ENCODE results near the gene JAML. TPM values are rescaled to one million over a fixed set of nuclear protein-coding genes. Genes with fewer than 3 reads are reported as not detected.

Gene JAML
- total RNA-seq, 1 experiment from 2014 or later = 0.30 TPM

GRCh38 chr11:118170882-118171268 lies 53.9 kb downstream of the JAML start:
- POLR2A ChIA-PET = no interaction called here
- RAD21 ChIA-PET (ENCODE audit: low non-redundant PET in 1 of 2, low total read pairs in 2 of 2, uncharacterized antibody in 2 of 2, unreplicated experiment in 2 of 2) = interaction anchor here (1.1 to 1.6 kb wide), 5 partner anchors 10 to 28 kb away, joined by 3 to 6 read pairs (median 3); no protein-coding TSS in a partner anchor
- no peaks in the 10 kb centered on the region for H3K9me3 ChIP-seq (ENCODE audit: control insufficient read depth in 1 of 2, insufficient read depth in 1 of 2, low read depth in 1 of 2, low read length in 2 of 2)
- H4K20me1 ChIP-seq (ENCODE audit: insufficient read depth) = no peaks in the 10 kb centered on the region
- no peak overlapping the region for H2AFZ ChIP-seq (ENCODE audit: low read depth, low read length, poor library complexity, severe bottlenecking)
- no peak for ATAC-seq
- H3K27me3 ChIP-seq (ENCODE audit: insufficient read depth, low read length) = no peaks in the 10 kb centered on the region
- no peaks in the 10 kb centered on the region for H3K36me3 ChIP-seq (ENCODE audit: control insufficient read depth in 1 of 2, insufficient read depth in 2 of 2, low read length in 2 of 2)
- H3K9ac ChIP-seq (ENCODE audit: low read length) = no peak overlapping the region
- no peaks in the 10 kb centered on the region for H3K79me2 ChIP-seq (ENCODE audit: insufficient read depth, low read length)
- H3K4me1 ChIP-seq (ENCODE audit: control insufficient read depth in 1 of 2, insufficient read depth in 2 of 2, low read length in 2 of 2) = peaks cover 0 to 7% of the 10 kb centered on the region in 2 experiments; a peak in 1 of 4 replicates
- no peak overlapping the region for H3K4me3 ChIP-seq (replicated peaks in 1 of 2; ENCODE audit: low read depth in 1 of 2, low read length in 2 of 2)
- no peaks in the 10 kb centered on the region for H3K9me2 ChIP-seq (ENCODE audit: insufficient read depth)
- CTCF ChIA-PET = interaction anchor here (0.7 to 2.9 kb wide), 12 partner anchors 10 to 363 kb away, joined by 3 to 18 read pairs (median 8); no protein-coding TSS in a partner anchor
- BruUV-seq (replicated peaks) = no TSS peak
- no peak overlapping the region for H3K27ac ChIP-seq (ENCODE audit: low read depth, low read length)
- intact Hi-C loops (cut with micrococcal nuclease) = loop anchor here (1.0 to 5.0 kb wide), 2 partner anchors 26 to 364 kb away; no protein-coding TSS in a partner anchor
- TF ChIP-seq ATF3 (IDR thresholded peaks at IDR 0.05) = no peak
- TF ChIP-seq FOSL1 (IDR thresholded peaks at IDR 0.05; ENCODE audit: low read depth) = no peak
- TF ChIP-seq REST (IDR thresholded peaks at IDR 0.05; ENCODE audit: low read depth) = no peak
- TF ChIP-seq EZH2phosphoT487 (IDR thresholded peaks at IDR 0.05; ENCODE audit: borderline replicate concordance) = no peak
- TF ChIP-seq RAD21 (IDR thresholded peaks at IDR 0.05; ENCODE audit: low read depth) = no peak
- no peak for TF ChIP-seq SIN3A (IDR thresholded peaks at IDR 0.05; ENCODE audit: low read depth)
- TF ChIP-seq EGR1 (IDR thresholded peaks at IDR 0.05; ENCODE audit: low read depth) = no peak
- no peak for TF ChIP-seq POLR2A (IDR thresholded peaks at IDR 0.05; ENCODE audit: borderline replicate concordance, extremely low read depth, insufficient read depth, insufficient read length)
- no peak for TF ChIP-seq ELF1 (IDR thresholded peaks at IDR 0.05; ENCODE audit: borderline replicate concordance, low read depth)
- TF ChIP-seq CBX3 (IDR thresholded peaks at IDR 0.05; ENCODE audit: low read depth) = no peak
- TF ChIP-seq POLR2AphosphoS5 (IDR thresholded peaks at IDR 0.05; ENCODE audit: low read depth, low read length) = no peak
- TF ChIP-seq SP1 (IDR thresholded peaks at IDR 0.05; ENCODE audit: low read depth) = no peak
- no peak for TF ChIP-seq YY1 (IDR thresholded peaks at IDR 0.05; ENCODE audit: extremely low read depth, insufficient replicate concordance, low read depth, low read length)
- no peak for TF ChIP-seq ZNF274 (IDR thresholded peaks at IDR 0.05; ENCODE audit: low read depth, low read length)
- no peak overlapping the region for H3K4me2 ChIP-seq (ENCODE audit: low read length)
- DNase-seq (ENCODE audit: low read depth, low spot score) = no peak
